A549 (cell line): ENCODE measurements around the gene PSMD8. TPM values are rescaled to one million over a fixed set of nuclear protein-coding genes. Genes with fewer than 3 reads are reported as not detected.

Source experiments
- ATAC-seq, 2 experiments: fragments of 200-7000 bp in 1 of 2; fragments of >200 bp in 1 of 2; cut with Nextera tagmentation in 1 of 2; cut with Tn5 transposase in 1 of 2; 3 replicates each; pipeline versions ENCODE4 v1.8.0 to v1.9.1; 2018 to 2020; ENCODE audit warnings: mild to moderate bottlenecking in 1 of 2, moderate library complexity in 1 of 2
- CTCF ChIA-PET: fragments of 300-600 bp; sonication (Branson Sonifier 250); formaldehyde crosslinking; extraction: SDS; loops from one replicate; lab custom pipeline; 2021; ENCODE audit warnings: antibody characterized with exemption, inconsistent platforms; lab: Yijun Ruan, JAX
- POLR2A ChIA-PET: fragments of 350-600 bp; formaldehyde crosslinking; extraction: SDS; loops from one replicate; lab custom pipeline; 2021; ENCODE audit warnings: antibody characterized with exemption, inconsistent platforms; lab: Yijun Ruan, JAX
- DNase-seq, 2 experiments: peaks; one replicate each; pipeline versions ENCODE4 v3.0.0 to v3.0.0-alpha.2; 2011 to 2016; ENCODE audit warnings: low read depth in 1 of 2, low spot score in 1 of 2
- FAIRE-seq: peaks from 2 replicates; lab custom pipeline; 2011; peaks lifted over from hg19 to GRCh38; lab: Jason Lieb, UNC
- H3K27ac ChIP-seq, 2 experiments: fragments of >200 bp; sonication (Bioruptor Twin); formaldehyde crosslinking; 3 replicates each; pipeline ENCODE4 v1.5.1; 2016 to 2017
- H3K4me1 ChIP-seq: fragments of >200 bp; sonication (Bioruptor Twin); formaldehyde crosslinking; 3 replicates; pipeline ENCODE4 v1.6.1; 2016
- H3K4me2 ChIP-seq: fragments of >200 bp; sonication (Bioruptor Twin); formaldehyde crosslinking; 3 replicates; pipeline ENCODE4 v1.6.1; 2016
- H3K4me3 ChIP-seq: fragments of >200 bp; sonication (Bioruptor Twin); formaldehyde crosslinking; 3 replicates; pipeline ENCODE4 v1.5.1; 2016
- H3K9me3 ChIP-seq: fragments of >200 bp; sonication (Bioruptor Twin); formaldehyde crosslinking; 3 replicates; pipeline ENCODE4 v1.6.1; 2016
- BHLHE40 ChIP-seq: IDR thresholded peaks from 2 replicates; pipeline ENCODE4 v1.6.1; 2012; ENCODE audit warnings: low read depth, low read length, inconsistent platforms
- CEBPB ChIP-seq, 2 experiments: fragments of >200 bp in 1 of 2; sonication (Bioruptor Twin) in 1 of 2; formaldehyde crosslinking in 1 of 2; IDR thresholded peaks; 2 replicates each; pipeline ENCODE4 v1.6.1; 2012 to 2016
- FOSL2 ChIP-seq, 2 experiments: fragments of 450-650 bp in 1 of 2; fragments of >200 bp in 1 of 2; sonication (Bioruptor Twin) in 1 of 2; formaldehyde crosslinking; IDR thresholded peaks; 2 replicates each; pipeline versions ENCODE4 v1.5.0 to v1.6.1; 2016 to 2020; ENCODE audit warnings: mild to moderate bottlenecking in 1 of 2, moderate library complexity in 1 of 2
- HEYL ChIP-seq: fragments of 250-450 bp; sonication (Bioruptor Pico); IDR thresholded peaks from 2 replicates; pipeline ENCODE4 v1.8.0; 2021; ENCODE audit warnings: mild to moderate bottlenecking, moderate library complexity
- HOXA7 ChIP-seq: fragments of 250-450 bp; sonication (Bioruptor Pico); IDR thresholded peaks from 2 replicates; pipeline ENCODE4 v1.5.0; 2020; ENCODE audit warnings: mild to moderate bottlenecking, moderate library complexity
- HOXB13 ChIP-seq: fragments of 250-450 bp; sonication (Bioruptor Pico); IDR thresholded peaks from 2 replicates; pipeline ENCODE4 v1.5.0; 2020; ENCODE audit warnings: low read depth, mild to moderate bottlenecking, moderate library complexity
- JUN ChIP-seq, 2 experiments: fragments of >200 bp; sonication (Bioruptor Twin); formaldehyde crosslinking; IDR thresholded peaks; 2 replicates in 1 of 2; 3 replicates in 1 of 2; pipeline ENCODE4 v1.6.1; 2016 to 2017
- MYC ChIP-seq: IDR thresholded peaks from 2 replicates; pipeline ENCODE4 v1.6.1; 2012; ENCODE audit warnings: mild to moderate bottlenecking, inconsistent platforms, low read length, improper control_type of control experiment, borderline replicate concordance
- NFE2L2 ChIP-seq: fragments of 150-350 bp; conservative IDR thresholded peaks from 2 replicates; pipeline ENCODE4 v1.6.1; 2014; ENCODE audit warnings: low read length
- PHF8 ChIP-seq: fragments of 200-600 bp; sonication (generic); IDR thresholded peaks from 2 replicates; pipeline ENCODE4 v1.6.1; 2016; ENCODE audit warnings: low read depth, mild to moderate bottlenecking, antibody characterized with exemption, moderate library complexity, borderline replicate concordance
- POLR2A ChIP-seq: IDR thresholded peaks from 2 replicates; pipeline ENCODE4 v1.6.1; 2012; ENCODE audit warnings: mild to moderate bottlenecking, low read length
- RCOR1 ChIP-seq: fragments of 150-350 bp; IDR thresholded peaks from 2 replicates; pipeline ENCODE4 v1.6.1; 2014; ENCODE audit warnings: antibody characterized with exemption, low read length, low read depth
- RFX5 ChIP-seq: fragments of 450-650 bp; IDR thresholded peaks from 2 replicates; pipeline ENCODE4 v1.7.1; 2014; ENCODE audit warnings: antibody characterized with exemption, mild to moderate bottlenecking, moderate library complexity
- RNF2 ChIP-seq: fragments of 200-600 bp; sonication (generic); IDR thresholded peaks from 2 replicates; pipeline ENCODE4 v1.6.1; 2016; ENCODE audit warnings: low read depth, mild to moderate bottlenecking, antibody characterized with exemption, moderate library complexity, borderline replicate concordance
- TFCP2L1 ChIP-seq: fragments of 250-450 bp; sonication (Bioruptor Pico); IDR thresholded peaks from 2 replicates; pipeline ENCODE4 v1.5.0; 2021; ENCODE audit warnings: mild to moderate bottlenecking
- TP53 ChIP-seq: fragments of 250-450 bp; sonication (Bioruptor Pico); IDR thresholded peaks from 2 replicates; pipeline ENCODE4 v1.5.0; 2021; ENCODE audit warnings: mild to moderate bottlenecking, moderate library complexity
- ZC3H11A ChIP-seq: fragments of 450-650 bp; IDR thresholded peaks from 2 replicates; pipeline ENCODE4 v1.6.1; 2014; ENCODE audit warnings: antibody characterized with exemption, mild to moderate bottlenecking
- WGBS: methylation state at CpG from one replicate; pipeline ENCODE4 v1.1.6; 2017; ENCODE audit errors: missing lambda C conversion rate; 5-methylcytosine and 5-hydroxymethylcytosine counted together
- polyA plus RNA-seq, 4 experiments: library from polyadenylated mRNA; depleted of rRNA in 3 of 4; stranded (reverse); fragments of >200 nt; fragmentation: RNase III in 1 of 4; extraction: RNeasy Plus Mini Kit Qiagen cat#74134 plus additional on column Dnase treatment in 1 of 4; gene quantifications; 2 replicates in 3 of 4; 3 replicates in 1 of 4; pipeline ENCODE4 v1.2.3, GENCODE V29; 2011 to 2017
- TF ChIP-seq, protein P1 (sequence below): IDR thresholded peaks from 2 replicates; pipeline ENCODE4 v1.6.1; 2012; ENCODE audit warnings: low read depth, borderline replicate concordance
- TF ChIP-seq, protein P2 (sequence below): IDR thresholded peaks from 2 replicates; pipeline ENCODE4 v1.6.1; 2012
- TF ChIP-seq, protein P3 (sequence below): fragments of 150-350 bp; IDR thresholded peaks from 2 replicates; pipeline ENCODE4 v1.6.1; 2014; ENCODE audit warnings: low read depth, mild to moderate bottlenecking, low read length
- TF ChIP-seq, protein P4 (sequence below): fragments of 250-450 bp; sonication (Bioruptor Pico); IDR thresholded peaks from 2 replicates; pipeline ENCODE4 v1.5.0; 2021; ENCODE audit warnings: mild to moderate bottlenecking, moderate library complexity, borderline replicate concordance
- TF ChIP-seq, protein P5 (sequence below): fragments of >200 bp; sonication (Bioruptor Twin); formaldehyde crosslinking; IDR thresholded peaks from 3 replicates; pipeline ENCODE4 v1.5.1; 2016

PSMD8 gene
- polyA plus RNA-seq, 2 of the 4 experiments (the other 2 are of a cell fraction) = 437 to 456 TPM

DNA sequence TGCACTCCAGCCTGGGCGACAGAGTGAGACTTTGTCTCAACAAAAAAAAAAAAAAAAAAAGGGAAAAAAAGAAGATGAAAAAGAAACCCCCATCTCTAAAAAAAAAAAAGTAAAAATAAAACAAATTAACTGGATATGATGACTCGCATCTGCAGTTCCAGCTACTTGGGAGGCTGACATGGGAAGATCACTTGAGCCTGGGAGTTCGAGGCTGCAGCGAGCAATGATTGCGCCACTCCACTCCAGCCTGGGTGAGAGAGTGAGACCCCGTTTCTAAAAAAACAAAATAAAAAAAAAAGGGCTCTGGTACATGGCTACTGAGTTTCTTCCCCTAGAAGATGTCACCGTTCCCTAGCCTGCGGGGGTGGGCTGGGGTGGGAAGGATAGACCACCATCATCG, 41.1 kb upstream of the PSMD8 start:
- Histone ChIP-seq H3K27ac (no peak overlapping the region), H3K4me2 (no peak overlapping the region), H3K9me3 (no peaks in the 10 kb centered on the region), H3K4me3 (no peak overlapping the region), H3K4me1 (peaks cover 8% of the 10 kb centered on the region; the same call in 2 of the 3 replicates)
- no peak for FAIRE-seq
- ChIA-PET CTCF (interaction anchor here (0.7 to 20.5 kb wide), 9 partner anchors 14 to 431 kb away, joined by 3 to 1052 read pairs (median 5); partner anchors contain the start of genes C19orf33, KCNK6, PPP1R14A and PSMD8), POLR2A (interaction anchor here (1.7 kb wide), 1 partner anchor 29 kb away, joined by 12 read pairs; the partner anchor contains the start of gene C19orf33)
- 82% methylated on average over 9 of the region's 9 CpGs for WGBS
- no peak for ATAC-seq
- no peak for DNase-seq
- TF ChIP-seq NFE2L2 (no peak), CEBPB (IDR thresholded peaks at IDR 0.05) (peak in 1 of 2 experiments; percentile 43; a peak in 1 of 4 replicates), HEYL (CRISPR knock-in tag) (no peak), PHF8 (no peak)

DNA sequence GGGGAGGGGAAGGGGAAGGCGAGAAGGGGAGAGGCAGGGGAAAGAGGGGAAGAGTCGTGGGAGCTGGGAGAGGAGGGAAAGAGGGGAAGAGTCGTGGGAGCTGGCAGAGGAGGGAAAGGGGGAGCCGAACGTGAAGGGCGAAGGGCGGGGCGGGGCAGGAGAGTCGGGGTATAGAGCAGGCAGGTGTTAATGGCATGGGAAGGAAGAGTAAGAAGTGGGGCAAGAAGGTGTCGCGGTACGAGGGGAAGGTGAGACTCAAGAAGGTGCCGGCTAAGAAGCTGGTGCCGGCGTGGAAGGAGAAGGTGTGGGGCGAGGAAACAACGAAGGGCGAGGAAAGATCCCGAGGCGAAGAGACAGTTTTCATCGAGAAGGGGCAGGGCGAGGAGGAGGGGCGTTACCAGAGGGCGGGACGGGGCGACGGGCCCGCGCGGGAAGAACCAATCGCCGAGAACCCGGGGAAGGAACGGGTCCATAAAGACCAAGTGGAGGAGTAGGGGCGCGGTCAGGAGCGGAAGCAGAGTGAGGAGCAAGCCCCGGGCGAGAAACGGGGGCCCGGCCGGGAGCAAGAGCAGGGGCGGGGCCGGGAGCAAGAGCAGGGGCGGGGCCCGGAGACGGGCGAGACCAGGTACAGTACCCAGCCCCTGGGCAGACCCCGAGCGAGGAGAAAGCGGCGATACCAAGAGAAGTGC, 38.3 kb upstream of the PSMD8 start:
- peak overlapping the region; percentile 81 for H3K4me2 ChIP-seq
- CTCF ChIA-PET = interaction anchor here (0.6 to 20.5 kb wide), 51 partner anchors 8 to 1112 kb away, joined by 3 to 1052 read pairs (median 6); partner anchors contain the start of genes C19orf33, GGN, KCNK6 and PPP1R14A
- peaks cover 8% of the 10 kb centered on the region; the same call in 2 of the 3 replicates for H3K4me1 ChIP-seq
- peak overlapping the region; percentile 74 to 82 for H3K27ac ChIP-seq
- DNase-seq (peak; percentile 99 to 100), ATAC-seq (peak; percentile 82 to 92), FAIRE-seq (peak; percentile 98)
- no peaks in the 10 kb centered on the region for H3K9me3 ChIP-seq
- H3K4me3 ChIP-seq = peak overlapping the region; percentile 66
- POLR2A ChIA-PET = interaction anchor here (0.6 to 1.4 kb wide), 7 partner anchors 32 to 130 kb away, joined by 3 to 14 read pairs (median 4); partner anchors contain the start of genes C19orf33, GGN, PPP1R14A and PSMD8
- WGBS = 2% methylated on average over 47 of the region's 52 CpGs
- TF ChIP-seq RFX5 (0 out of 2 replicates have a peak, but pooled peaks have one; percentile 23), TFCP2L1 (CRISPR knock-in tag) (peak; percentile 88), HOXA7 (no peak), FOSL2 (IDR thresholded peaks at IDR 0.05) (no peak), FOSL2 (CRISPR knock-in tag; IDR thresholded peaks at IDR 0.05) (no peak), TP53 (CRISPR knock-in tag) (no peak), HOXB13 (CRISPR knock-in tag) (no peak), RCOR1 (no peak)
- TF ChIP-seq, protein P1, sequence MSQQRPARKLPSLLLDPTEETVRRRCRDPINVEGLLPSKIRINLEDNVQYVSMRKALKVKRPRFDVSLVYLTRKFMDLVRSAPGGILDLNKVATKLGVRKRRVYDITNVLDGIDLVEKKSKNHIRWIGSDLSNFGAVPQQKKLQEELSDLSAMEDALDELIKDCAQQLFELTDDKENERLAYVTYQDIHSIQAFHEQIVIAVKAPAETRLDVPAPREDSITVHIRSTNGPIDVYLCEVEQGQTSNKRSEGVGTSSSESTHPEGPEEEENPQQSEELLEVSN = peak; percentile 22; the same call in 1 of the 2 replicates
- TF ChIP-seq, protein P2, sequence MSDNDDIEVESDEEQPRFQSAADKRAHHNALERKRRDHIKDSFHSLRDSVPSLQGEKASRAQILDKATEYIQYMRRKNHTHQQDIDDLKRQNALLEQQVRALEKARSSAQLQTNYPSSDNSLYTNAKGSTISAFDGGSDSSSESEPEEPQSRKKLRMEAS = peak; percentile 59; the same call in 1 of the 2 replicates
- TF ChIP-seq, protein P3, sequence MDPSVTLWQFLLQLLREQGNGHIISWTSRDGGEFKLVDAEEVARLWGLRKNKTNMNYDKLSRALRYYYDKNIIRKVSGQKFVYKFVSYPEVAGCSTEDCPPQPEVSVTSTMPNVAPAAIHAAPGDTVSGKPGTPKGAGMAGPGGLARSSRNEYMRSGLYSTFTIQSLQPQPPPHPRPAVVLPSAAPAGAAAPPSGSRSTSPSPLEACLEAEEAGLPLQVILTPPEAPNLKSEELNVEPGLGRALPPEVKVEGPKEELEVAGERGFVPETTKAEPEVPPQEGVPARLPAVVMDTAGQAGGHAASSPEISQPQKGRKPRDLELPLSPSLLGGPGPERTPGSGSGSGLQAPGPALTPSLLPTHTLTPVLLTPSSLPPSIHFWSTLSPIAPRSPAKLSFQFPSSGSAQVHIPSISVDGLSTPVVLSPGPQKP = no peak
- TF ChIP-seq, all 56 proteins: peak for 4

DNA sequence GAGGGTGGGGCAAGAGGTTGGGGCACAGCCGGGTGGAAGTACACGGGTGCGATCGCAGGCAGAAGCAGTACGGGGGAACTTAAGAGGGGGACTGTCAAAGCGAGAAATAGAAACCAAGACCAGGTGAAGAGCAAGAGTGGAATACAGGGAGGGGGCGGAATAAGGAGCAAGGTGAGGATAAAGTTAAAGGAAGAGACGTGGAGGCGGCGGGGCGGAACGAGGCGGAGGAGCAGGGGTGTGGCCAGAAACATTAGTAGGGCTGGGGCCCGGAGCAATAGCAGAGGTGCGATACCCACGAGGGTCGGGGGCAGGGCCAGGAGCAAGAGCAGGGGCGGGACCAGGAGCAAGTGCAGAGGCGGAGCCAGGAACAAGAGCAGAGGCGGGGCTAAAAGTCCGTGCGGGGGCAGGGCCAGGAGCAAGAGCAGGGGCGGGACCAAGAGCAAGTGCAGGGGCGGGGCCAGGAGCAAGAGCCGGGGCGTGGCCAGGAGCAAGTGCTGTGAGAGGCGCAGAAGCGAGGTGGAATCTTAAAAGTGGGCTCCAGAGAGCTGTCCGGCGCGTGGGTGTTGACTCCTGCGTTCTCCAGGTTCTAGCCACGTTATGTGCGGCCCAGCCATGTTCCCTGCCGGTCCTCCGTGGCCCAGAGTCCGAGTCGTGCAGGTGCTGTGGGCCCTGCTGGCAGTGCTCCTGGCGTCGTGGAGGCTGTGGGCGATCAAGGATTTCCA, 37.6 kb upstream of the PSMD8 start:
- 11% methylated on average over 41 of the region's 41 CpGs for WGBS
- peak; percentile 72 to 78 for ATAC-seq
- H3K27ac ChIP-seq = peak overlapping the region; percentile 74 to 82
- peak; percentile 99 for DNase-seq
- FAIRE-seq = peak; percentile 99
- H3K4me2 ChIP-seq = peak overlapping the region; percentile 81
- ChIA-PET POLR2A (interaction anchor here (1.3 to 1.4 kb wide), 3 partner anchors 38 to 103 kb away, joined by 4 to 14 read pairs (median 4); partner anchors contain the start of genes GGN and PSMD8), CTCF (interaction anchor here (0.7 to 20.5 kb wide), 29 partner anchors 11 to 1113 kb away, joined by 3 to 1052 read pairs (median 6); partner anchors contain the start of genes C19orf33, KCNK6, PPP1R14A and PSMD8)
- peak overlapping the region; percentile 66 for H3K4me3 ChIP-seq
- no peaks in the 10 kb centered on the region for H3K9me3 ChIP-seq
- peaks cover 8% of the 10 kb centered on the region; the same call in 2 of the 3 replicates for H3K4me1 ChIP-seq
- TF ChIP-seq TFCP2L1 (CRISPR knock-in tag) (peak; percentile 80), ZC3H11A (0 out of 2 replicates have a peak, but pooled peaks have one; percentile 12), FOSL2 (IDR thresholded peaks at IDR 0.05) (no peak), FOSL2 (CRISPR knock-in tag; IDR thresholded peaks at IDR 0.05) (peak; percentile 17; the same call in 1 of the 2 replicates), JUN (IDR thresholded peaks at IDR 0.05) (peak in 1 of 2 experiments; percentile 43; a peak in 1 of 5 replicates), BHLHE40 (no peak), MYC (0 out of 2 replicates have a peak, but pooled peaks have one; percentile 36), TP53 (CRISPR knock-in tag) (peak; percentile 85), RNF2 (no peak), HOXA7 (peak; percentile 86; the same call in 1 of the 2 replicates), POLR2A (peak; percentile 20)
- TF ChIP-seq, protein P4, sequence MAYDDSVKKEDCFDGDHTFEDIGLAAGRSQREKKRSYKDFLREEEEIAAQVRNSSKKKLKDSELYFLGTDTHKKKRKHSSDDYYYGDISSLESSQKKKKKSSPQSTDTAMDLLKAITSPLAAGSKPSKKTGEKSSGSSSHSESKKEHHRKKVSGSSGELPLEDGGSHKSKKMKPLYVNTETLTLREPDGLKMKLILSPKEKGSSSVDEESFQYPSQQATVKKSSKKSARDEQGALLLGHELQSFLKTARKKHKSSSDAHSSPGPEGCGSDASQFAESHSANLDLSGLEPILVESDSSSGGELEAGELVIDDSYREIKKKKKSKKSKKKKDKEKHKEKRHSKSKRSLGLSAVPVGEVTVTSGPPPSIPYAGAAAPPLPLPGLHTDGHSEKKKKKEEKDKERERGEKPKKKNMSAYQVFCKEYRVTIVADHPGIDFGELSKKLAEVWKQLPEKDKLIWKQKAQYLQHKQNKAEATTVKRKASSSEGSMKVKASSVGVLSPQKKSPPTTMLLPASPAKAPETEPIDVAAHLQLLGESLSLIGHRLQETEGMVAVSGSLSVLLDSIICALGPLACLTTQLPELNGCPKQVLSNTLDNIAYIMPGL (CRISPR knock-in tag) = no peak
- TF ChIP-seq, protein P2 = peak; percentile 88
- TF ChIP-seq, protein P5, sequence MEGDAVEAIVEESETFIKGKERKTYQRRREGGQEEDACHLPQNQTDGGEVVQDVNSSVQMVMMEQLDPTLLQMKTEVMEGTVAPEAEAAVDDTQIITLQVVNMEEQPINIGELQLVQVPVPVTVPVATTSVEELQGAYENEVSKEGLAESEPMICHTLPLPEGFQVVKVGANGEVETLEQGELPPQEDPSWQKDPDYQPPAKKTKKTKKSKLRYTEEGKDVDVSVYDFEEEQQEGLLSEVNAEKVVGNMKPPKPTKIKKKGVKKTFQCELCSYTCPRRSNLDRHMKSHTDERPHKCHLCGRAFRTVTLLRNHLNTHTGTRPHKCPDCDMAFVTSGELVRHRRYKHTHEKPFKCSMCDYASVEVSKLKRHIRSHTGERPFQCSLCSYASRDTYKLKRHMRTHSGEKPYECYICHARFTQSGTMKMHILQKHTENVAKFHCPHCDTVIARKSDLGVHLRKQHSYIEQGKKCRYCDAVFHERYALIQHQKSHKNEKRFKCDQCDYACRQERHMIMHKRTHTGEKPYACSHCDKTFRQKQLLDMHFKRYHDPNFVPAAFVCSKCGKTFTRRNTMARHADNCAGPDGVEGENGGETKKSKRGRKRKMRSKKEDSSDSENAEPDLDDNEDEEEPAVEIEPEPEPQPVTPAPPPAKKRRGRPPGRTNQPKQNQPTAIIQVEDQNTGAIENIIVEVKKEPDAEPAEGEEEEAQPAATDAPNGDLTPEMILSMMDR = no peak
